ENCODE data around the gene SLX4IP.
"Not testable (repeated sequence)": the region's sequence is repeated elsewhere in the genome, so short reads cannot be mapped to it uniquely, and the experiment has no call there.

SLX4IP gene

GRCh38 chr20:10579942-10580341 is 144.8 kb downstream of the SLX4IP start:
- DNase-seq: no peak

GRCh38 chr20:10580700-10581099 is 145.6 kb downstream of the SLX4IP start:
- no peak for DNase-seq

- no peak for DNase-seq
Measured at GRCh38 chr20:10581823-10582222, 146.7 kb downstream of the SLX4IP start.

GRCh38 chr20:10584371-10584770 is 149.3 kb downstream of the SLX4IP start:
- DNase-seq: no peak

- DNase-seq: no peak
Measured at GRCh38 chr20:10585308-10585707, 150.2 kb downstream of the SLX4IP start.

- DNase-seq: no peak
Measured at GRCh38 chr20:10586296-10586695, 151.2 kb downstream of the SLX4IP start.

- DNase-seq: not testable (repeated sequence)
Measured at GRCh38 chr20:10590446-10590845, 155.3 kb downstream of the SLX4IP start.

GRCh38 chr20:10590950-10591671 is 156.0 kb downstream of the SLX4IP start:
- DNase-seq: no peak

GRCh38 chr20:10591946-10592521 is 156.9 kb downstream of the SLX4IP start:
- no peak for DNase-seq

GRCh38 chr20:10594296-10594868 is 159.3 kb downstream of the SLX4IP start:
- DNase-seq: no peak

GRCh38 chr20:10595266-10595665 is 160.2 kb downstream of the SLX4IP start:
- DNase-seq: no peak

- DNase-seq: no peak
Measured at GRCh38 chr20:10595985-10596384, 160.9 kb downstream of the SLX4IP start.

- DNase-seq: no peak
Measured at GRCh38 chr20:10596710-10597121, 161.6 kb downstream of the SLX4IP start.

- no peak for DNase-seq
Measured at GRCh38 chr20:10597637-10598036, 162.5 kb downstream of the SLX4IP start.

GRCh38 chr20:10602221-10602871 is 167.2 kb downstream of the SLX4IP start:
- no peak for DNase-seq

- no peak for DNase-seq
Measured at GRCh38 chr20:10603378-10603777, 168.3 kb downstream of the SLX4IP start.

GRCh38 chr20:10603971-10604864 is 169.1 kb downstream of the SLX4IP start:
- DNase-seq: no peak

GRCh38 chr20:10604865-10605440 is 169.8 kb downstream of the SLX4IP start:
- no peak for DNase-seq

GRCh38 chr20:10605547-10606195 is 170.6 kb downstream of the SLX4IP start:
- DNase-seq: no peak

- no peak for DNase-seq
Measured at GRCh38 chr20:10609276-10609675, 174.2 kb downstream of the SLX4IP start.

GRCh38 chr20:10609770-10610169 is 174.7 kb downstream of the SLX4IP start:
- no peak for DNase-seq

GRCh38 chr20:10610251-10610650 is 175.1 kb downstream of the SLX4IP start:
- DNase-seq: no peak

Measured in cortex of kidney (tissue), 1 donor.